Gastrocnemius medialis (tissue), 4 donors: ENCODE data around the gene INCA1. TPM values are rescaled to one million over a fixed set of nuclear protein-coding genes. Genes with fewer than 3 reads are reported as not detected.

Source experiments
- ATAC-seq, 2 donors: fragments of 150-250 bp; one replicate each; pipeline ENCODE4 v1.9.1; 2016
- DNase-seq, 2 donors: peaks; one replicate each; pipeline ENCODE4 v3.0.0-alpha.2; 2019
- H3K27ac ChIP-seq, 4 donors: fragments of 200-600 bp; sonication (generic); 1 replicate in 1 of 4; 2 replicates in 3 of 4; pipeline ENCODE4 v1.5.1; 2016 to 2018; ENCODE audit warnings: mild to moderate bottlenecking in 2 of 4, moderate library complexity in 1 of 4
- H3K27me3 ChIP-seq, 3 donors: fragments of 200-600 bp; sonication (generic) in 2 of 3; 1 replicate in 1 of 3; 2 replicates in 2 of 3; pipeline versions ENCODE4 v1.5.1 to v1.6.0; 2016 to 2019; ENCODE audit warnings: mild to moderate bottlenecking in 1 of 3, moderate library complexity in 1 of 3
- H3K36me3 ChIP-seq, 2 donors: fragments of 200-600 bp; sonication (generic) in 1 of 2; one replicate each; pipeline ENCODE4 v1.5.1; 2017 to 2018
- H3K4me1 ChIP-seq, 2 donors: fragments of 200-600 bp; sonication (generic) in 1 of 2; one replicate each; pipeline ENCODE4 v1.5.1; 2016 to 2017; ENCODE audit warnings: mild to moderate bottlenecking in 2 of 2
- H3K4me3 ChIP-seq, 4 donors: fragments of 200-600 bp; sonication (generic) in 3 of 4; 1 replicate in 1 of 4; 2 replicates in 3 of 4; pipeline ENCODE4 v1.5.1; 2016 to 2019; ENCODE audit warnings: mild to moderate bottlenecking in 2 of 4
- H3K9me3 ChIP-seq, 3 donors: fragments of 200-600 bp; sonication (generic) in 2 of 3; 1 replicate in 1 of 3; 2 replicates in 2 of 3; pipeline ENCODE4 v1.5.1; 2016 to 2019
- POLR2A ChIP-seq, 2 donors: fragments of 450-650 bp; IDR thresholded peaks; one replicate each; pipeline ENCODE4 v1.6.1; 2017; ENCODE audit warnings: antibody characterized with exemption in 2 of 2, mild to moderate bottlenecking in 2 of 2, moderate library complexity in 2 of 2
- in situ Hi-C, 4 donors: fragments of 200-750 bp; cut with MboI; loops; one replicate each; pipeline versions ENCODE4 v1.15.0 to v1.8.0; 2017; ENCODE audit warnings: low sequenced_read_pairs in 4 of 4
- intact Hi-C: fragments of 100-400 bp; cut with DNase I; formaldehyde crosslinking; loops from one replicate; pipeline ENCODE4 v1.15.1; 2023; ENCODE audit warnings: low total_unique reads
- total RNA-seq, 4 donors: library from RNA; depleted of rRNA; stranded (reverse); fragments of >200 nt; gene quantifications; one replicate each; pipeline versions ENCODE4 v1.1.0 to v1.2.3, GENCODE V29; 2016
- TF ChIP-seq, protein P1 (sequence below), 5 experiments: fragments of 450-650 bp in 3 of 5; fragments of 200-600 bp in 2 of 5; sonication (generic) in 2 of 5; IDR thresholded peaks in 4 of 5; conservative IDR thresholded peaks in 1 of 5; 1 replicate in 4 of 5; 2 replicates in 1 of 5; pipeline ENCODE4 v1.5.1; 2016 to 2019; ENCODE audit warnings: antibody characterized with exemption in 5 of 5, mild to moderate bottlenecking in 3 of 5, moderate library complexity in 3 of 5

The INCA1 gene
- total RNA-seq, 4 donors from 2014 or later: 1.9 to 5.7 (median 4.3) TPM

DNA sequence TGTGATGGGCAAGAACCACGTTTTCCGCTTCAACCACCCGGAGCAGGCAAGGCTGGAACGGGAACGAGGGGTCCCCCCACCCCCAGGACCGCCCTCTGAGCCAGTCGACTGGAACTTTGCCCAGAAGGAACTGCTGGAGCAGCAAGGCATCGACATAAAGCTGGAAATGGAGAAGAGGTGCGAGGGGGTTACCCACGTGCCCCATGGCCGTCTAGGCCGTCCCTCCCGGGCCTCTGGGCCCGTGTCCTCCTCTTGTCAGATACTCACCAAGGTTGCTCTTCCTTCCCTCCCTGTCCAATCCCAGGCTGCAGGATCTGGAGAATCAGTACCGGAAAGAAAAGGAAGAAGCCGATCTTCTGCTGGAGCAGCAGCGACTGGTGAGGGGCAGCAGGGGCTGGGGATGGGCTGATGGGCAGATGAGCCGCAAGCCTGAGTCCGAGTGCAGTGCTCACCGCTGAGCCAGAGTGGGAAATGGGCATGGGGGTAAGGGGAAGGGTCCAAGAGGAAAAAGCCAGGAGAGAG, 23.2 kb upstream of the INCA1 start:
- Histone ChIP-seq H3K27me3 (no peaks in the 10 kb centered on the region), H3K4me1 (peaks cover 0 to under 1% of the 10 kb centered on the region in 2 donors), H3K27ac (no peak overlapping the region), H3K36me3 (peaks cover 0 to 88% of the 10 kb centered on the region in 2 donors), H3K9me3 (no peaks in the 10 kb centered on the region), H3K4me3 (no peak overlapping the region)
- intact Hi-C loops: no loop called here
- TF ChIP-seq POLR2A (IDR thresholded peaks at IDR 0.05): no peak
- TF ChIP-seq, protein P1, sequence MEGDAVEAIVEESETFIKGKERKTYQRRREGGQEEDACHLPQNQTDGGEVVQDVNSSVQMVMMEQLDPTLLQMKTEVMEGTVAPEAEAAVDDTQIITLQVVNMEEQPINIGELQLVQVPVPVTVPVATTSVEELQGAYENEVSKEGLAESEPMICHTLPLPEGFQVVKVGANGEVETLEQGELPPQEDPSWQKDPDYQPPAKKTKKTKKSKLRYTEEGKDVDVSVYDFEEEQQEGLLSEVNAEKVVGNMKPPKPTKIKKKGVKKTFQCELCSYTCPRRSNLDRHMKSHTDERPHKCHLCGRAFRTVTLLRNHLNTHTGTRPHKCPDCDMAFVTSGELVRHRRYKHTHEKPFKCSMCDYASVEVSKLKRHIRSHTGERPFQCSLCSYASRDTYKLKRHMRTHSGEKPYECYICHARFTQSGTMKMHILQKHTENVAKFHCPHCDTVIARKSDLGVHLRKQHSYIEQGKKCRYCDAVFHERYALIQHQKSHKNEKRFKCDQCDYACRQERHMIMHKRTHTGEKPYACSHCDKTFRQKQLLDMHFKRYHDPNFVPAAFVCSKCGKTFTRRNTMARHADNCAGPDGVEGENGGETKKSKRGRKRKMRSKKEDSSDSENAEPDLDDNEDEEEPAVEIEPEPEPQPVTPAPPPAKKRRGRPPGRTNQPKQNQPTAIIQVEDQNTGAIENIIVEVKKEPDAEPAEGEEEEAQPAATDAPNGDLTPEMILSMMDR (IDR thresholded peaks at IDR 0.05 in 4 of 5, conservative IDR thresholded peaks at IDR 0.05 in 1 of 5): no peak
- ATAC-seq: no peak
- no peak for DNase-seq
- in situ Hi-C loops: no loop called here

DNA sequence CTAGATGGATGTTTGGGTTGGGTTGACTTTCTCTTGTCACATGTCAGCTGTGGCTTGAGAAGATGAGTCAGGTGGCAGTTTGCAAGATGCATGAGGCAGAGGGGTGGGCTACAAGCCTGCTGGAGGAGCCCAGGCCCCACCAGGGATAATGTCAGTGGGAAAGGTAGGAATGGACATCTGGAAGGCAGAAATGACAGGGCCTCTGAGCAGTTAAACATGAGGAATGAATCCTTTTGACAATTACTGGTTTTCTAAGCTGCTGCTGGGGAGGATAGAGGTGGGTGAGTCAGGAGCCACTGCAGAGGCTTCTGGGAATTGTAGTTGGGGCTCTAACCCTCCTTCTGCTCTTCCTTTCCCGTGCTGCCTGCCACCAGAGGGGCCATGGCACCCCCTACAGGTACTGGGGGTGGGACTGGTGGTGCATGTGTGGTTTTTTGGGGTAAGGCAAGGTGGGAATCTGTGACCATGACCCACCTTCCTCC, 22.2 kb upstream of the INCA1 start:
- H3K36me3 ChIP-seq: peaks cover 2 to 98% of the 10 kb centered on the region in 2 donors
- in situ Hi-C loops: no loop called here
- DNase-seq (no peak), ATAC-seq (peak in 1 of 2 donors; percentile 22)
- no peaks in the 10 kb centered on the region for H3K9me3 ChIP-seq
- intact Hi-C loops: no loop called here
- TF ChIP-seq POLR2A (IDR thresholded peaks at IDR 0.05): no peak
- TF ChIP-seq, protein P1 (IDR thresholded peaks at IDR 0.05 in 4 of 5, conservative IDR thresholded peaks at IDR 0.05 in 1 of 5): no peak
- peak overlapping the region in 2 of 4 donors; percentile 19 to 27 for H3K27ac ChIP-seq
- H3K27me3 ChIP-seq: no peaks in the 10 kb centered on the region
- H3K4me1 ChIP-seq: no peaks in the 10 kb centered on the region
- no peak overlapping the region for H3K4me3 ChIP-seq

DNA sequence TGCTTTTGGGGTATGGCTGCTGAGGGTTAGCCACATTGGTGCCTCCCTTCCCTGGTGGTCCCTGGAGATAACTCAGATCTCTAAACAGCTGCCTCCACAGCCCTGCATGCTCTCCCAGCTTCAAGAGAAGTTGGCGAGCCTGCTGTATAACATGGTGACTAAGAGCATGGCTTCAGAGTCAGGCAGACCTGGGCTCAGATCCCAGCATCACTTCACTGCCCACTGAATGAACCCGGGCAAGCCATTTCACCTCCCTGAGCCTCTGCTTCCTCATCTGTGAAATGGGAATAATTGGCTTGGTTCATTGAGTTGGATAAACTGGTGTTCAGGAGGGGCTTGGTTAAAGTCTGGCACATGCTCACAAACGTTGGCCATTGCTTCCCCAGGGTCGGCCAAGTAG, 17.0 kb upstream of the INCA1 start:
- Histone ChIP-seq H3K4me1 (no peaks in the 10 kb centered on the region), H3K4me3 (no peak overlapping the region), H3K27ac (no peak overlapping the region), H3K27me3 (no peaks in the 10 kb centered on the region), H3K9me3 (no peaks in the 10 kb centered on the region), H3K36me3 (peaks cover 2 to 93% of the 10 kb centered on the region in 2 donors)
- TF ChIP-seq, protein P1 (IDR thresholded peaks at IDR 0.05 in 4 of 5, conservative IDR thresholded peaks at IDR 0.05 in 1 of 5): no peak
- no peak for TF ChIP-seq POLR2A (IDR thresholded peaks at IDR 0.05)
- intact Hi-C loops: no loop called here
- DNase-seq (no peak), ATAC-seq (no peak)
- in situ Hi-C loops: no loop called here

DNA sequence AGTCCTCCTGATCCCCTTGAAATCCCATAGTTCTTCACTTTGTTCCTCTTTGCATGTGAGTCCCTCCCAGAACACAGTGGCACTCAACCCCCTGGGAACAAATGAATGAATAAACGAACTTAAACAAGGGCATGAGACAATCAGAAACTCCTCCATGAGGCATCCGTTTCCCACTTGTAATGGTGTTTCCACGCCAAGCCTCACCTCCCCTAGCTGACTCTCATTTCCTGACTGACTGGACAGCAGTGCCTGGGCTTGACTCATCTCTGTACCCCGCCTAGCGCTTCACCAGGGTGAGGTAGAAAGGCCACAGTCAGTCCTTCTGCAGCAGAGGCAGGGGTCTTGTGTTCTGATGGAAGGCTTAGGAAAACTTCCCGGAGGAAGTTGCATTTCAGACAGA, 14.6 kb upstream of the INCA1 start:
- H3K27me3 ChIP-seq: no peaks in the 10 kb centered on the region
- H3K36me3 ChIP-seq: peaks cover 8 to 96% of the 10 kb centered on the region in 2 donors
- peak overlapping the region in 1 of 4 donors; percentile 29 for H3K27ac ChIP-seq
- in situ Hi-C loops: no loop called here
- ATAC-seq: no peak
- intact Hi-C loops: no loop called here
- TF ChIP-seq, protein P1 (IDR thresholded peaks at IDR 0.05 in 4 of 5, conservative IDR thresholded peaks at IDR 0.05 in 1 of 5): no peak
- no peak for TF ChIP-seq POLR2A (IDR thresholded peaks at IDR 0.05)
- H3K4me1 ChIP-seq: no peaks in the 10 kb centered on the region
- no peaks in the 10 kb centered on the region for H3K9me3 ChIP-seq
- no peak overlapping the region for H3K4me3 ChIP-seq
- no peak for DNase-seq
